Memory B cell (primary cell): ENCODE data around the gene TMEM247.

Experiments used
- ATAC-seq: fragments of 150-1000 bp; cut with Tn5 transposase; 2 replicates; pipeline ENCODE4 v1.10.0; 2021; ENCODE audit warnings: low read depth, mild to moderate bottlenecking, moderate library complexity
- DNase-seq, 2 donors: peaks; one replicate each; pipeline ENCODE4 v3.0.0; 2022; ENCODE audit warnings: low spot score in 2 of 2
- H3K27ac Mint-ChIP-seq: one replicate; pipeline ENCODE4 v1.8.0; 2022; ENCODE audit warnings: mild to moderate bottlenecking, moderate library complexity, mixed read lengths
- H3K27me3 Mint-ChIP-seq: one replicate; pipeline ENCODE4 v1.8.0; 2022; ENCODE audit warnings: mixed read lengths
- H3K36me3 Mint-ChIP-seq: one replicate; pipeline ENCODE4 v1.8.0; 2022; ENCODE audit warnings: mild to moderate bottlenecking, mixed read lengths
- H3K4me1 Mint-ChIP-seq: one replicate; pipeline ENCODE4 v1.8.0; 2022; ENCODE audit warnings: mixed read lengths
- H3K4me3 Mint-ChIP-seq: one replicate; pipeline ENCODE4 v1.8.0; 2022; ENCODE audit warnings: mild to moderate bottlenecking, moderate library complexity, mixed read lengths
- H3K9me3 Mint-ChIP-seq: one replicate; pipeline ENCODE4 v1.8.0; 2022; ENCODE audit warnings: mixed read lengths

The TMEM247 gene

GRCh38 chr2:46479265-46479664 is at the start of gene TMEM247:
TMEM247 (plus strand) TSS chr2:46479565.
- Mint-ChIP-seq H3K27ac (no peak within 1 kb of the TSS), H3K4me3 (no peak within 1 kb of the TSS), H3K36me3 (peaks cover 6% of the 10 kb centered on the region)

GRCh38 chr2:46430413-46430812 is 49.0 kb upstream of the TMEM247 start:
- no peaks in the 10 kb centered on the region for H3K4me1 Mint-ChIP-seq
- ATAC-seq: no peak
- no peaks in the 10 kb centered on the region for H3K36me3 Mint-ChIP-seq
- H3K27me3 Mint-ChIP-seq: peaks cover 12% of the 10 kb centered on the region
- H3K9me3 Mint-ChIP-seq: no peaks in the 10 kb centered on the region
- H3K27ac Mint-ChIP-seq: no peak overlapping the region
- H3K4me3 Mint-ChIP-seq: no peak overlapping the region
- DNase-seq: no peak

More at GRCh38 chr2:46479265-46479664, at the start of gene TMEM247:
- Mint-ChIP-seq H3K4me1 (peaks cover 9% of the 10 kb centered on the region), H3K9me3 (peaks cover 3% of the 10 kb centered on the region), H3K27me3 (peaks cover 5% of the 10 kb centered on the region)
- DNase-seq (no peak), ATAC-seq (no peak)

- Mint-ChIP-seq H3K4me1 (no peaks in the 10 kb centered on the region), H3K4me3 (no peak overlapping the region), H3K27ac (no peak overlapping the region), H3K9me3 (no peaks in the 10 kb centered on the region), H3K36me3 (no peaks in the 10 kb centered on the region), H3K27me3 (peaks cover 12% of the 10 kb centered on the region)
- ATAC-seq (no peak), DNase-seq (no peak)
Measured at GRCh38 chr2:46430992-46431391, 48.4 kb upstream of the TMEM247 start.

GRCh38 chr2:46431481-46432235 is 47.7 kb upstream of the TMEM247 start:
- Mint-ChIP-seq H3K27ac (no peak overlapping the region), H3K4me3 (no peak overlapping the region), H3K9me3 (no peaks in the 10 kb centered on the region), H3K36me3 (no peaks in the 10 kb centered on the region), H3K27me3 (peaks cover 13% of the 10 kb centered on the region), H3K4me1 (no peaks in the 10 kb centered on the region)
- ATAC-seq: no peak
- DNase-seq: no peak

- no peak overlapping the region for H3K27ac Mint-ChIP-seq
- no peaks in the 10 kb centered on the region for H3K4me1 Mint-ChIP-seq
- no peaks in the 10 kb centered on the region for H3K9me3 Mint-ChIP-seq
- ATAC-seq: no peak
- H3K36me3 Mint-ChIP-seq: no peaks in the 10 kb centered on the region
- no peak overlapping the region for H3K4me3 Mint-ChIP-seq
- DNase-seq: no peak
- peaks cover 17% of the 10 kb centered on the region for H3K27me3 Mint-ChIP-seq
Measured at GRCh38 chr2:46434851-46435273, 44.5 kb upstream of the TMEM247 start.

DNA sequence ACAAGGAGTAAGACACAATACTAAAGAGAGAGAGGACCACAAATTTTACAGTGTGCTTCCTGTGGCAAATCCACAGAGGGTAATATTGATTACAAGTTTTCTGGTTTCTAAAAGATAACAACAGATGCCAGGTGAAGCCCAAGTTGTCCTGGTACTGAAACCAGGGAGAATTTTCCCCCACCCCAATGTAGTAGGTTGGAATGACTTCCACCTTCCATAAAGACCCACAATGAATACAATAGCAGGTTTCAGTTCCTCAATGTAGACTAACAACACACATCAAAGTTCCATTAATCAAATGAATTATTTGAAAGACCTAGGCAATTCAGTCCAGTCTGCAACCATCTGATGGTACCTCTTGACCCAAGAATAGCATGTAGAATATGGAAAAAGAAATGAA is 44.0 kb upstream of the TMEM247 start:
- Mint-ChIP-seq H3K4me3 (no peak overlapping the region), H3K27me3 (peaks cover 15% of the 10 kb centered on the region), H3K36me3 (no peaks in the 10 kb centered on the region), H3K4me1 (no peaks in the 10 kb centered on the region), H3K27ac (no peak overlapping the region), H3K9me3 (no peaks in the 10 kb centered on the region)
- DNase-seq (no peak), ATAC-seq (no peak)

DNA sequence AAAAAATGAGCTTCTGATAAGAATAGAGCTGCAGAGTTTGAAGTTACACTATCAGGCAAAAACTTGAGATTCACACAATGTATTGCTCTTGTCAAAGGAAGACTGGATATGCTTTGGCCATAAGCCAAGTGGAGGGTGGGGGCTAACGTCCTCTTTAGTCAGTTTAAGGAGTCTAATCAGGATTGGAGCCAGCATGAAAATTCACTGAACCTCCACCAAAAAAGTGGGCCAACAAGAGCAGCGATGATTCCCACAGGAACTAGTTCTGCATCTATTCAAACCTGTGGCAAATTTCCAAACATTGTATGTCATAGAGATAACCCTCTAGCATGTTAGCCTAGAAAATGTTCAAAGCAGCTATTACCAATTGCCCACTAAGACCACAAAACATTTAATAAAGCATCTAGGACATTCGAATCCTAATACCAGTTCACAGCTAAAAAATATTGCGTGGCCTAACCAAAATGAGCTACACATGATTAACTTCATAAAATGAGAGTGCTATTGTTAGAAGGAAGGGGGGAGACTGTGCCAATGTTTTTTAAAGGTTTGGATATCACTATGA is 43.5 kb upstream of the TMEM247 start:
- H3K4me1 Mint-ChIP-seq: no peaks in the 10 kb centered on the region
- H3K9me3 Mint-ChIP-seq: no peaks in the 10 kb centered on the region
- H3K27me3 Mint-ChIP-seq: peaks cover 15% of the 10 kb centered on the region
- no peak overlapping the region for H3K4me3 Mint-ChIP-seq
- ATAC-seq (no peak), DNase-seq (no peak)
- no peaks in the 10 kb centered on the region for H3K36me3 Mint-ChIP-seq
- no peak overlapping the region for H3K27ac Mint-ChIP-seq

GRCh38 chr2:46436800-46437199 is 42.6 kb upstream of the TMEM247 start:
- no peak overlapping the region for H3K4me3 Mint-ChIP-seq
- no peaks in the 10 kb centered on the region for H3K4me1 Mint-ChIP-seq
- no peaks in the 10 kb centered on the region for H3K36me3 Mint-ChIP-seq
- ATAC-seq (no peak), DNase-seq (no peak)
- no peaks in the 10 kb centered on the region for H3K9me3 Mint-ChIP-seq
- H3K27ac Mint-ChIP-seq: no peak overlapping the region
- peaks cover 13% of the 10 kb centered on the region for H3K27me3 Mint-ChIP-seq

- Mint-ChIP-seq H3K4me1 (no peaks in the 10 kb centered on the region), H3K27me3 (peaks cover 13% of the 10 kb centered on the region), H3K27ac (no peak overlapping the region), H3K36me3 (no peaks in the 10 kb centered on the region), H3K9me3 (no peaks in the 10 kb centered on the region), H3K4me3 (no peak overlapping the region)
- ATAC-seq (no peak), DNase-seq (no peak)
Measured at GRCh38 chr2:46438102-46438501, 41.3 kb upstream of the TMEM247 start.

- H3K4me1 Mint-ChIP-seq: no peaks in the 10 kb centered on the region
- no peak for DNase-seq
- H3K36me3 Mint-ChIP-seq: no peaks in the 10 kb centered on the region
- H3K9me3 Mint-ChIP-seq: no peaks in the 10 kb centered on the region
- peaks cover 13% of the 10 kb centered on the region for H3K27me3 Mint-ChIP-seq
- no peak for ATAC-seq
- H3K4me3 Mint-ChIP-seq: no peak overlapping the region
- no peak overlapping the region for H3K27ac Mint-ChIP-seq
Measured at GRCh38 chr2:46438794-46439193, 40.6 kb upstream of the TMEM247 start.

- H3K27ac Mint-ChIP-seq: no peak overlapping the region
- H3K4me3 Mint-ChIP-seq: no peak overlapping the region
- H3K4me1 Mint-ChIP-seq: no peaks in the 10 kb centered on the region
Measured at GRCh38 chr2:46439582-46439981, 39.8 kb upstream of the TMEM247 start.

DNA sequence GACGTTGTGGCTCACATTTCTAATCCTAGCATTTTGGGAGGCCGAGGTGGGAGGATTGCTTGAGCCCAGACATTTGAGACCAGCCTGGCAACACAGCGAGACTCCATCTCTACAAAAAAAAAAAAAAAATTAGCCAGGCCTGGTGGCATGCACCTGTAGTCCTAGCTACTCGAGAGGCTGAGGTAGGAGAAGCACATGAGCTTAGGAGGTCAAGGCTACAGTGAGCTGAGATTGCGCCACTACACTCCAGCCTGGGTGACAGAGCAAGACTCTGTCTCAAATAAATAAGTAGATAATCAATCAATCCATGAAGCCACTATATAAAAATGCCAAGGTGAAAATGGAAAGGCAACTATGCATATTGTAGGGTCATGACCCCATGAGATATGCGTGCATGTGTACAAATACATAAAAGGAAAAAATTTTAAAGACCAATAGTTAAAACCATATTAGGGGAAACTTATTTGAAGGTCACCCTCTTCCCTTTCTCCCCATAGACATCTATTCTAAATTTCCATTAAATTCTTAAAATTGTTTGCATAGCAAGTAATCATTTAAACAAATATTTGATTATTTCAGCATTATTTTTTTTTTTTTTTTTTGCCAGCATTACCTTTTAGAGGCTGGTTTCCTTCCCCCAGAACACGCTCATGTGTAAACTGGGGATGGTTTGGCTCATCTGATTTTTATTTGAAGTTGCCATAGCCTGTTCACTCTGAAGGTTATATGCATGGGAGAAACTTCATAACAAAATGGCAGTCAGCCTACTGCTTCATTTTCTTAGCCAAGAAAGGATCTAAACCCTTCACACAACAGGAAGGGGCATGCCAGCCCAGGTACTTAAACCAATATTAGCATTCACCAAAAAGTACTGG is 37.3 kb upstream of the TMEM247 start:
- Mint-ChIP-seq H3K27me3 (peaks cover 4% of the 10 kb centered on the region), H3K27ac (no peak overlapping the region), H3K4me1 (no peaks in the 10 kb centered on the region), H3K36me3 (no peaks in the 10 kb centered on the region), H3K4me3 (no peak overlapping the region), H3K9me3 (peaks cover 6% of the 10 kb centered on the region)
- no peak for ATAC-seq
- no peak for DNase-seq

More at GRCh38 chr2:46439582-46439981, 39.8 kb upstream of the TMEM247 start:
- Mint-ChIP-seq H3K27me3 (peaks cover 7% of the 10 kb centered on the region), H3K9me3 (no peaks in the 10 kb centered on the region), H3K36me3 (no peaks in the 10 kb centered on the region)
- ATAC-seq (no peak), DNase-seq (no peak)

- H3K4me3 Mint-ChIP-seq: no peak overlapping the region
- ATAC-seq (no peak), DNase-seq (no peak)
- H3K36me3 Mint-ChIP-seq: peaks cover 1% of the 10 kb centered on the region
- H3K4me1 Mint-ChIP-seq: no peaks in the 10 kb centered on the region
- peaks cover 7% of the 10 kb centered on the region for H3K9me3 Mint-ChIP-seq
- H3K27ac Mint-ChIP-seq: no peak overlapping the region
- peaks cover 12% of the 10 kb centered on the region for H3K27me3 Mint-ChIP-seq
Measured at GRCh38 chr2:46444732-46445131, 34.6 kb upstream of the TMEM247 start.

GRCh38 chr2:46445556-46445955 is 33.8 kb upstream of the TMEM247 start:
- no peaks in the 10 kb centered on the region for H3K4me1 Mint-ChIP-seq
- peaks cover 10% of the 10 kb centered on the region for H3K27me3 Mint-ChIP-seq
- DNase-seq: no peak
- ATAC-seq: no peak
- no peak overlapping the region for H3K27ac Mint-ChIP-seq
- H3K36me3 Mint-ChIP-seq: peaks cover 1% of the 10 kb centered on the region
- peaks cover 7% of the 10 kb centered on the region for H3K9me3 Mint-ChIP-seq
- H3K4me3 Mint-ChIP-seq: no peak overlapping the region
